Cardiac fibroblast (primary cell): ENCODE data around the gene CLK3.
A peak's percentile ranks its signal among the peaks of the same experiment; 100 is the strongest.

Source experiments
- DNase-seq, 2 donors: peaks; one replicate each; pipeline versions ENCODE4 v3.0.0 to v3.0.0-alpha.2; 2010; ENCODE audit warnings: low read depth in 2 of 2
- H3K4me3 ChIP-seq, 2 donors: replicated peaks in 1 of 2; 1 replicate in 1 of 2; 2 replicates in 1 of 2; pipeline ENCODE4 v1.5.1; 2011; ENCODE audit warnings: low read depth in 2 of 2, low read length in 2 of 2, mild to moderate bottlenecking in 2 of 2, moderate library complexity in 1 of 2
- TF ChIP-seq, protein P1 (sequence below): IDR thresholded peaks from one replicate; pipeline ENCODE4 v1.5.1; 2011; ENCODE audit warnings: low read depth, mild to moderate bottlenecking, low read length, inconsistent platforms

Gene CLK3

GRCh38 chr15:74620636-74621545 lies 5.3 kb downstream of the CLK3 start:
- TF ChIP-seq, protein P1, sequence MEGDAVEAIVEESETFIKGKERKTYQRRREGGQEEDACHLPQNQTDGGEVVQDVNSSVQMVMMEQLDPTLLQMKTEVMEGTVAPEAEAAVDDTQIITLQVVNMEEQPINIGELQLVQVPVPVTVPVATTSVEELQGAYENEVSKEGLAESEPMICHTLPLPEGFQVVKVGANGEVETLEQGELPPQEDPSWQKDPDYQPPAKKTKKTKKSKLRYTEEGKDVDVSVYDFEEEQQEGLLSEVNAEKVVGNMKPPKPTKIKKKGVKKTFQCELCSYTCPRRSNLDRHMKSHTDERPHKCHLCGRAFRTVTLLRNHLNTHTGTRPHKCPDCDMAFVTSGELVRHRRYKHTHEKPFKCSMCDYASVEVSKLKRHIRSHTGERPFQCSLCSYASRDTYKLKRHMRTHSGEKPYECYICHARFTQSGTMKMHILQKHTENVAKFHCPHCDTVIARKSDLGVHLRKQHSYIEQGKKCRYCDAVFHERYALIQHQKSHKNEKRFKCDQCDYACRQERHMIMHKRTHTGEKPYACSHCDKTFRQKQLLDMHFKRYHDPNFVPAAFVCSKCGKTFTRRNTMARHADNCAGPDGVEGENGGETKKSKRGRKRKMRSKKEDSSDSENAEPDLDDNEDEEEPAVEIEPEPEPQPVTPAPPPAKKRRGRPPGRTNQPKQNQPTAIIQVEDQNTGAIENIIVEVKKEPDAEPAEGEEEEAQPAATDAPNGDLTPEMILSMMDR = peak; percentile 97
- no peak overlapping the region for H3K4me3 ChIP-seq
- DNase-seq = peak; percentile 77 to 80

GRCh38 chr15:74621546-74621920 lies 5.9 kb downstream of the CLK3 start:
- no peak for DNase-seq
- no peak overlapping the region for H3K4me3 ChIP-seq
- TF ChIP-seq, protein P1 = no peak

DNA sequence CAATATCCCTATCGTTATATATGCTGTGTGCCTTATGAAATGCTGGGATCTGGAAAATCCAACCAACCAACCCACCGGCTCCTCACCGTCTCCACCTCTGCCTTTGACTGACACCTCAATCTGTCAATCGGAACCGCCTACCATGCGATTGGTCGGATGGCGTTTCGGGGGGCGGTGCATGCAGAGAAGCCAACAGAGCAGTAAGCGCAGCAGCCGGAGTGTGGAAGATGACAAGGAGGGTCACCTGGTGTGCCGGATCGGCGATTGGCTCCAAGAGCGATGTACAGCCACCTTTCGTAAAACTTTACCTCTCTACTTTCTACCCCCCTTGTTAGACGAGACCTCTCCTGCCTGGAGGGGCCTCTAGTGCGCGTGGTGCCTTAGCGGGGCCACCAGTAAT lies 6.3 kb downstream of the CLK3 start:
- TF ChIP-seq, protein P1 = no peak
- no peak for DNase-seq

GRCh38 chr15:74622758-74623157 lies 7.1 kb downstream of the CLK3 start:
- TF ChIP-seq, protein P1 = no peak
- H3K4me3 ChIP-seq = no peak overlapping the region
- DNase-seq = no peak

More for the DNA sequence above, 6.3 kb downstream of the CLK3 start:
- no peak overlapping the region for H3K4me3 ChIP-seq

- TF ChIP-seq, protein P1 = no peak
- no peak for DNase-seq
- H3K4me3 ChIP-seq = no peak overlapping the region
These were observed 8.5 kb downstream of the CLK3 start for GRCh38 chr15:74624020-74624602.

DNA sequence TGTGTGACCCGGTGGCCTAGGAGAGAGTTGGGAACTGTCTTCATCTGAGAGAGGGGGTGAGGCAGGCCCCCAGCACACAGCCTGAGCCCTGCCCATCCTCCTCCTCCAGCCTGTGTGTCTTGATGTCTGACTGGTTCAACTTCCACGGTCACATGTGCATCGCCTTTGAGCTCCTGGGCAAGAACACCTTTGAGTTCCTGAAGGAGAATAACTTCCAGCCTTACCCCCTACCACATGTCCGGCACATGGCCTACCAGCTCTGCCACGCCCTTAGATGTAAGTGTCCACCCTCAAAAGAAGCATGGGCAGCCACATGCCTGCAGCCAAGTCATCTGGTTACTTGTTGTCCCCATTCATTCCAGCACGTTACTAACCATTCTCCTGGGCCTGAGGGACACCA lies 10.1 kb downstream of the CLK3 start:
- no peak overlapping the region for H3K4me3 ChIP-seq
- TF ChIP-seq, protein P1 = no peak
- no peak for DNase-seq
